Liver (tissue), 9 donors: ENCODE data around the gene TPM3. TPM values are rescaled to one million over a fixed set of nuclear protein-coding genes. Genes with fewer than 3 reads are reported as not detected.

Experiments used
- DNase-seq: peaks from one replicate; pipeline ENCODE4 v3.0.0-alpha.2; 2017; ENCODE audit warnings: low spot score
- H3K27ac ChIP-seq, 2 donors: one replicate each; pipeline ENCODE4 v1.7.0; 2013; ENCODE audit warnings: inconsistent platforms in 2 of 2, low read length in 2 of 2, control low read depth in 1 of 2, low read depth in 1 of 2, mild to moderate bottlenecking in 1 of 2
- H3K27me3 ChIP-seq, 4 donors: one replicate each; pipeline versions ENCODE4 v1.6.1 to v1.7.0; 2013; ENCODE audit warnings: low read length in 3 of 4, inconsistent platforms in 1 of 4, mild to moderate bottlenecking in 1 of 4, moderate library complexity in 1 of 4; ENCODE audit not compliant: control insufficient read depth in 4 of 4, insufficient read depth in 4 of 4
- H3K36me3 ChIP-seq, 4 donors: one replicate each; pipeline versions ENCODE4 v1.6.1 to v1.7.0; 2013; ENCODE audit warnings: low read length in 3 of 4, mild to moderate bottlenecking in 3 of 4, low read depth in 1 of 4, moderate library complexity in 1 of 4; ENCODE audit not compliant: control insufficient read depth in 4 of 4, insufficient read depth in 3 of 4
- H3K4me1 ChIP-seq, 4 donors: one replicate each; pipeline versions ENCODE4 v1.6.1 to v1.7.0; 2013; ENCODE audit warnings: low read length in 3 of 4, mild to moderate bottlenecking in 3 of 4, moderate library complexity in 1 of 4; ENCODE audit not compliant: control insufficient read depth in 4 of 4, insufficient read depth in 4 of 4
- H3K4me3 ChIP-seq, 3 donors: one replicate each; pipeline versions ENCODE4 v1.6.1 to v1.7.0; 2013; ENCODE audit warnings: low read length in 3 of 3, control low read depth in 1 of 3, low read depth in 1 of 3, mild to moderate bottlenecking in 1 of 3
- H3K9ac ChIP-seq, 2 donors: one replicate each; pipeline ENCODE4 v1.7.0; 2013; ENCODE audit warnings: low read length in 2 of 2, mild to moderate bottlenecking in 2 of 2, moderate library complexity in 2 of 2, control low read depth in 1 of 2, low read depth in 1 of 2
- H3K9me3 ChIP-seq, 4 donors: one replicate each; pipeline versions ENCODE4 v1.6.1 to v1.7.0; 2013; ENCODE audit warnings: low read length in 3 of 4; ENCODE audit not compliant: control insufficient read depth in 4 of 4
- EGR1 ChIP-seq, 2 donors: IDR thresholded peaks; 2 replicates each; pipeline ENCODE4 v1.6.1; 2016 to 2018; ENCODE audit warnings: antibody characterized with exemption in 2 of 2, low read depth in 2 of 2
- FOXA1 ChIP-seq: IDR thresholded peaks from 2 replicates; pipeline ENCODE4 v1.6.1; 2016; ENCODE audit warnings: antibody characterized with exemption
- FOXA2 ChIP-seq: IDR thresholded peaks from 2 replicates; pipeline ENCODE4 v1.6.1; 2016; ENCODE audit warnings: antibody characterized with exemption
- GABPA ChIP-seq, 2 donors: IDR thresholded peaks in 1 of 2; conservative IDR thresholded peaks in 1 of 2; 2 replicates each; pipeline ENCODE4 v1.6.1; 2016; ENCODE audit warnings: antibody characterized with exemption in 2 of 2, mild to moderate bottlenecking in 1 of 2, moderate library complexity in 1 of 2
- HNF4A ChIP-seq, 2 donors: conservative IDR thresholded peaks; 2 replicates each; pipeline ENCODE4 v1.6.1; 2016; ENCODE audit warnings: antibody characterized with exemption in 2 of 2, mild to moderate bottlenecking in 2 of 2
- HNF4G ChIP-seq: IDR thresholded peaks from 2 replicates; pipeline ENCODE4 v1.6.1; 2016; ENCODE audit warnings: antibody characterized with exemption
- JUND ChIP-seq, 2 donors: IDR thresholded peaks; 2 replicates each; pipeline ENCODE4 v1.6.1; 2016; ENCODE audit warnings: antibody characterized with exemption in 2 of 2
- NR2F2 ChIP-seq: IDR thresholded peaks from 2 replicates; pipeline ENCODE4 v1.6.1; 2016; ENCODE audit warnings: antibody characterized with exemption
- RAD21 ChIP-seq, 2 donors: IDR thresholded peaks; 2 replicates each; pipeline ENCODE4 v1.6.1; 2016; ENCODE audit warnings: antibody characterized with exemption in 2 of 2, mild to moderate bottlenecking in 2 of 2
- RXRA ChIP-seq, 2 donors: IDR thresholded peaks; 2 replicates each; pipeline ENCODE4 v1.6.1; 2017 to 2018; ENCODE audit warnings: antibody characterized with exemption in 2 of 2, mild to moderate bottlenecking in 1 of 2
- SP1 ChIP-seq: IDR thresholded peaks from 2 replicates; pipeline ENCODE4 v1.6.1; 2018; ENCODE audit warnings: antibody characterized with exemption, mild to moderate bottlenecking
- TAF1 ChIP-seq: conservative IDR thresholded peaks from 2 replicates; pipeline ENCODE4 v1.6.1; 2016; ENCODE audit warnings: antibody characterized with exemption, mild to moderate bottlenecking
- YY1 ChIP-seq: IDR thresholded peaks from 2 replicates; pipeline ENCODE4 v1.6.1; 2016; ENCODE audit warnings: antibody characterized with exemption, mild to moderate bottlenecking
- WGBS: extraction: QIAGEN DNeasy Blood & Tissue Kit; methylation state at CpG from one replicate; pipeline ENCODE4 v1.1.7; 2013; 5-methylcytosine and 5-hydroxymethylcytosine counted together
- polyA plus RNA-seq, 2 donors: library from polyadenylated mRNA; stranded (reverse) in 1 of 2; unstranded in 1 of 2; fragments of 200-250 nt in 1 of 2; fragments of >200 nt in 1 of 2; fragmentation: Nextera tagmentation in 1 of 2; extraction: Ambion mirVana in 1 of 2; gene quantifications; one replicate each; pipeline versions ENCODE4 v1.2.1 to v1.2.3, GENCODE V29; 2013 to 2015
- total RNA-seq, 2 donors: library from RNA; depleted of rRNA; stranded (reverse); fragments of >200 nt; gene quantifications; one replicate each; pipeline ENCODE4 v1.2.3, GENCODE V29; 2014
- TF ChIP-seq, protein P1 (sequence below): fragments of 150-350 bp; IDR thresholded peaks from 2 replicates; pipeline ENCODE4 v1.5.1; 2017; ENCODE audit warnings: improper control_type of control experiment, low read depth, low read length; ENCODE audit not compliant: missing input control
- TF ChIP-seq, protein P2 (sequence below): IDR thresholded peaks from 2 replicates; pipeline ENCODE4 v1.6.1; 2016; ENCODE audit warnings: antibody characterized with exemption
- TF ChIP-seq, protein P3 (sequence below): IDR thresholded peaks from 2 replicates; pipeline ENCODE4 v1.6.1; 2016; ENCODE audit warnings: antibody characterized with exemption
- TF ChIP-seq, protein P4 (sequence below): IDR thresholded peaks from 2 replicates; pipeline ENCODE4 v1.6.1; 2016; ENCODE audit warnings: antibody characterized with exemption, mild to moderate bottlenecking
- TF ChIP-seq, protein P5 (sequence below): IDR thresholded peaks from 2 replicates; pipeline ENCODE4 v1.6.1; 2016; ENCODE audit warnings: antibody characterized with exemption
- donor health status: healthy.
- donor health status: healthy.
- donor health status: healthy.
- donor health status: healthy.
- donor health status: healthy.

The TPM3 gene
- total and polyA plus RNA-seq, 4 donors: 89.6 to 120 (median 109) TPM

DNA sequence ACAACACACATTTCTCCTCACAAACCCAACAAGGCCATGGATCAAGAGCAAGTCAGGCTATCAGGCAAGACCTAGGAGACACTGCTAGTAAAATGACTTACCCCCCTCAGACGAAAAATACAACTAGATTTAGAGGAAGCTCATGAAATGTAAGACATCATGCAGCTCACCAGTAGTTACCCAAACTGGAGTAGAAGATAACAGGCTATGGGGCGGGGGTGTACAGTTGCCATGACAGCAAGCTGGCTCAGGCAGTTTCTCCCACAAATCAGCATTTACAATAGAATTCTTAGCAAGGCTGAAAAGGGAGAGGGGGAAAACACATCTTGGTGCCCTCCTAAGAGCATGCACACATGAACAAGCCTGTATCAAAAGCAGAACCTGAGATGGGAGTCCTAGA, 13.9 kb downstream of the TPM3 start:
- H3K4me3 ChIP-seq: no peak overlapping the region
- 68% methylated on average over 2 of the region's 2 CpGs for WGBS
- H3K4me1 ChIP-seq: peaks cover 14 to 48% (median 42%) of the 10 kb centered on the region in 4 donors
- H3K9me3 ChIP-seq: no peaks in the 10 kb centered on the region
- no peak for DNase-seq
- peak overlapping the region in 1 of 2 donors; percentile 72 for H3K27ac ChIP-seq
- no peaks in the 10 kb centered on the region for H3K27me3 ChIP-seq
- TF ChIP-seq FOXA1 (no peak), SP1 (no peak), RXRA (IDR thresholded peaks at IDR 0.05) (no peak), GABPA (IDR thresholded peaks at IDR 0.05 in 1 of 2, conservative IDR thresholded peaks at IDR 0.05 in 1 of 2) (no peak), HNF4A (conservative IDR thresholded peaks at IDR 0.05) (no peak), TAF1 (no peak), JUND (IDR thresholded peaks at IDR 0.05) (no peak), HNF4G (no peak), RAD21 (IDR thresholded peaks at IDR 0.05) (no peak), FOXA2 (no peak), YY1 (no peak), NR2F2 (no peak), EGR1 (IDR thresholded peaks at IDR 0.05; ENCODE audit: low read depth in 2 of 2) (no peak)
- TF ChIP-seq, protein P1, sequence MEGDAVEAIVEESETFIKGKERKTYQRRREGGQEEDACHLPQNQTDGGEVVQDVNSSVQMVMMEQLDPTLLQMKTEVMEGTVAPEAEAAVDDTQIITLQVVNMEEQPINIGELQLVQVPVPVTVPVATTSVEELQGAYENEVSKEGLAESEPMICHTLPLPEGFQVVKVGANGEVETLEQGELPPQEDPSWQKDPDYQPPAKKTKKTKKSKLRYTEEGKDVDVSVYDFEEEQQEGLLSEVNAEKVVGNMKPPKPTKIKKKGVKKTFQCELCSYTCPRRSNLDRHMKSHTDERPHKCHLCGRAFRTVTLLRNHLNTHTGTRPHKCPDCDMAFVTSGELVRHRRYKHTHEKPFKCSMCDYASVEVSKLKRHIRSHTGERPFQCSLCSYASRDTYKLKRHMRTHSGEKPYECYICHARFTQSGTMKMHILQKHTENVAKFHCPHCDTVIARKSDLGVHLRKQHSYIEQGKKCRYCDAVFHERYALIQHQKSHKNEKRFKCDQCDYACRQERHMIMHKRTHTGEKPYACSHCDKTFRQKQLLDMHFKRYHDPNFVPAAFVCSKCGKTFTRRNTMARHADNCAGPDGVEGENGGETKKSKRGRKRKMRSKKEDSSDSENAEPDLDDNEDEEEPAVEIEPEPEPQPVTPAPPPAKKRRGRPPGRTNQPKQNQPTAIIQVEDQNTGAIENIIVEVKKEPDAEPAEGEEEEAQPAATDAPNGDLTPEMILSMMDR: no peak
- TF ChIP-seq, protein P2, sequence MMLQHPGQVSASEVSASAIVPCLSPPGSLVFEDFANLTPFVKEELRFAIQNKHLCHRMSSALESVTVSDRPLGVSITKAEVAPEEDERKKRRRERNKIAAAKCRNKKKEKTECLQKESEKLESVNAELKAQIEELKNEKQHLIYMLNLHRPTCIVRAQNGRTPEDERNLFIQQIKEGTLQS: no peak
- TF ChIP-seq, protein P3, sequence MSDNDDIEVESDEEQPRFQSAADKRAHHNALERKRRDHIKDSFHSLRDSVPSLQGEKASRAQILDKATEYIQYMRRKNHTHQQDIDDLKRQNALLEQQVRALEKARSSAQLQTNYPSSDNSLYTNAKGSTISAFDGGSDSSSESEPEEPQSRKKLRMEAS: no peak
- TF ChIP-seq, protein P4, sequence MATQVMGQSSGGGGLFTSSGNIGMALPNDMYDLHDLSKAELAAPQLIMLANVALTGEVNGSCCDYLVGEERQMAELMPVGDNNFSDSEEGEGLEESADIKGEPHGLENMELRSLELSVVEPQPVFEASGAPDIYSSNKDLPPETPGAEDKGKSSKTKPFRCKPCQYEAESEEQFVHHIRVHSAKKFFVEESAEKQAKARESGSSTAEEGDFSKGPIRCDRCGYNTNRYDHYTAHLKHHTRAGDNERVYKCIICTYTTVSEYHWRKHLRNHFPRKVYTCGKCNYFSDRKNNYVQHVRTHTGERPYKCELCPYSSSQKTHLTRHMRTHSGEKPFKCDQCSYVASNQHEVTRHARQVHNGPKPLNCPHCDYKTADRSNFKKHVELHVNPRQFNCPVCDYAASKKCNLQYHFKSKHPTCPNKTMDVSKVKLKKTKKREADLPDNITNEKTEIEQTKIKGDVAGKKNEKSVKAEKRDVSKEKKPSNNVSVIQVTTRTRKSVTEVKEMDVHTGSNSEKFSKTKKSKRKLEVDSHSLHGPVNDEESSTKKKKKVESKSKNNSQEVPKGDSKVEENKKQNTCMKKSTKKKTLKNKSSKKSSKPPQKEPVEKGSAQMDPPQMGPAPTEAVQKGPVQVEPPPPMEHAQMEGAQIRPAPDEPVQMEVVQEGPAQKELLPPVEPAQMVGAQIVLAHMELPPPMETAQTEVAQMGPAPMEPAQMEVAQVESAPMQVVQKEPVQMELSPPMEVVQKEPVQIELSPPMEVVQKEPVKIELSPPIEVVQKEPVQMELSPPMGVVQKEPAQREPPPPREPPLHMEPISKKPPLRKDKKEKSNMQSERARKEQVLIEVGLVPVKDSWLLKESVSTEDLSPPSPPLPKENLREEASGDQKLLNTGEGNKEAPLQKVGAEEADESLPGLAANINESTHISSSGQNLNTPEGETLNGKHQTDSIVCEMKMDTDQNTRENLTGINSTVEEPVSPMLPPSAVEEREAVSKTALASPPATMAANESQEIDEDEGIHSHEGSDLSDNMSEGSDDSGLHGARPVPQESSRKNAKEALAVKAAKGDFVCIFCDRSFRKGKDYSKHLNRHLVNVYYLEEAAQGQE: no peak
- TF ChIP-seq, protein P5, sequence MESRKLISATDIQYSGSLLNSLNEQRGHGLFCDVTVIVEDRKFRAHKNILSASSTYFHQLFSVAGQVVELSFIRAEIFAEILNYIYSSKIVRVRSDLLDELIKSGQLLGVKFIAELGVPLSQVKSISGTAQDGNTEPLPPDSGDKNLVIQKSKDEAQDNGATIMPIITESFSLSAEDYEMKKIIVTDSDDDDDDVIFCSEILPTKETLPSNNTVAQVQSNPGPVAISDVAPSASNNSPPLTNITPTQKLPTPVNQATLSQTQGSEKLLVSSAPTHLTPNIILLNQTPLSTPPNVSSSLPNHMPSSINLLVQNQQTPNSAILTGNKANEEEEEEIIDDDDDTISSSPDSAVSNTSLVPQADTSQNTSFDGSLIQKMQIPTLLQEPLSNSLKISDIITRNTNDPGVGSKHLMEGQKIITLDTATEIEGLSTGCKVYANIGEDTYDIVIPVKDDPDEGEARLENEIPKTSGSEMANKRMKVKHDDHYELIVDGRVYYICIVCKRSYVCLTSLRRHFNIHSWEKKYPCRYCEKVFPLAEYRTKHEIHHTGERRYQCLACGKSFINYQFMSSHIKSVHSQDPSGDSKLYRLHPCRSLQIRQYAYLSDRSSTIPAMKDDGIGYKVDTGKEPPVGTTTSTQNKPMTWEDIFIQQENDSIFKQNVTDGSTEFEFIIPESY: no peak
- no peak overlapping the region for H3K9ac ChIP-seq
- H3K36me3 ChIP-seq: peaks cover 0 to 5% (median 2%) of the 10 kb centered on the region in 4 donors
